ENCODE data around the gene ZFAND3. TPM values are rescaled to one million over a fixed set of nuclear protein-coding genes. Genes with fewer than 3 reads are reported as not detected.

The ZFAND3 gene
- total RNA-seq, 2 donors from 2014 or later, result 26.1 to 32.0 TPM

- Mint-ChIP-seq H3K4me1 (peaks cover 4% of the 10 kb centered on the region), H3K27ac (no peak overlapping the region), H3K4me3 (no peak overlapping the region), H3K36me3 (ENCODE audit: low read depth) (no peaks in the 10 kb centered on the region), H3K27me3 (no peaks in the 10 kb centered on the region), H3K9me3 (no peaks in the 10 kb centered on the region)
- no peak for ATAC-seq (replicated peaks)
Observed at GRCh38 chr6:38180586-38180985, 361.1 kb downstream of the ZFAND3 start.

GRCh38 chr6:38182426-38182825 is 362.9 kb downstream of the ZFAND3 start:
- no peaks in the 10 kb centered on the region for H3K27me3 Mint-ChIP-seq
- no peak for ATAC-seq (replicated peaks)
- no peak overlapping the region for H3K4me3 Mint-ChIP-seq
- H3K36me3 Mint-ChIP-seq (ENCODE audit: low read depth), result peaks cover 5% of the 10 kb centered on the region
- no peaks in the 10 kb centered on the region for H3K9me3 Mint-ChIP-seq
- no peak overlapping the region for H3K27ac Mint-ChIP-seq
- H3K4me1 Mint-ChIP-seq, result peaks cover 4% of the 10 kb centered on the region

- Mint-ChIP-seq H3K27ac (no peak overlapping the region), H3K9me3 (no peaks in the 10 kb centered on the region)
- ATAC-seq (replicated peaks), result no peak
Observed at GRCh38 chr6:38183856-38184584, 364.5 kb downstream of the ZFAND3 start.

GRCh38 chr6:38184585-38185080 is 365.1 kb downstream of the ZFAND3 start:
- no peak overlapping the region for H3K4me3 Mint-ChIP-seq
- no peaks in the 10 kb centered on the region for H3K27me3 Mint-ChIP-seq
- no peaks in the 10 kb centered on the region for H3K9me3 Mint-ChIP-seq
- H3K27ac Mint-ChIP-seq, result no peak overlapping the region
- H3K36me3 Mint-ChIP-seq (ENCODE audit: low read depth), result peaks cover 5% of the 10 kb centered on the region
- no peaks in the 10 kb centered on the region for H3K4me1 Mint-ChIP-seq
- ATAC-seq (replicated peaks), result no peak

More at GRCh38 chr6:38183856-38184584, 364.5 kb downstream of the ZFAND3 start:
- no peaks in the 10 kb centered on the region for H3K27me3 Mint-ChIP-seq
- H3K4me1 Mint-ChIP-seq, result no peaks in the 10 kb centered on the region
- H3K36me3 Mint-ChIP-seq (ENCODE audit: low read depth), result peaks cover 5% of the 10 kb centered on the region
- no peak overlapping the region for H3K4me3 Mint-ChIP-seq

- H3K27ac Mint-ChIP-seq, result no peak overlapping the region
- H3K27me3 Mint-ChIP-seq, result no peaks in the 10 kb centered on the region
- no peaks in the 10 kb centered on the region for H3K9me3 Mint-ChIP-seq
- H3K4me1 Mint-ChIP-seq, result no peaks in the 10 kb centered on the region
- ATAC-seq (replicated peaks), result no peak
- no peak overlapping the region for H3K4me3 Mint-ChIP-seq
- peaks cover 5% of the 10 kb centered on the region for H3K36me3 Mint-ChIP-seq (ENCODE audit: low read depth)
Observed at GRCh38 chr6:38185244-38185643, 365.7 kb downstream of the ZFAND3 start.

- no peaks in the 10 kb centered on the region for H3K9me3 Mint-ChIP-seq
- no peak for ATAC-seq (replicated peaks)
- H3K4me3 Mint-ChIP-seq, result no peak overlapping the region
- H3K27me3 Mint-ChIP-seq, result no peaks in the 10 kb centered on the region
- peaks cover 5% of the 10 kb centered on the region for H3K36me3 Mint-ChIP-seq (ENCODE audit: low read depth)
- H3K27ac Mint-ChIP-seq, result no peak overlapping the region
- no peaks in the 10 kb centered on the region for H3K4me1 Mint-ChIP-seq
Observed at GRCh38 chr6:38185752-38186151, 366.2 kb downstream of the ZFAND3 start.

- H3K27ac Mint-ChIP-seq, result peak overlapping the region; percentile 41
- no peaks in the 10 kb centered on the region for H3K27me3 Mint-ChIP-seq
- H3K9me3 Mint-ChIP-seq, result no peaks in the 10 kb centered on the region
- peaks cover 4% of the 10 kb centered on the region for H3K4me1 Mint-ChIP-seq
- ATAC-seq (replicated peaks), result no peak
- no peak overlapping the region for H3K4me3 Mint-ChIP-seq
- H3K36me3 Mint-ChIP-seq (ENCODE audit: low read depth), result peaks cover 10% of the 10 kb centered on the region
Observed at GRCh38 chr6:38187325-38187724, 367.8 kb downstream of the ZFAND3 start.

GRCh38 chr6:38187811-38188590 is 368.5 kb downstream of the ZFAND3 start:
- Mint-ChIP-seq H3K27me3 (no peaks in the 10 kb centered on the region), H3K36me3 (ENCODE audit: low read depth) (peaks cover 10% of the 10 kb centered on the region), H3K4me3 (no peak overlapping the region), H3K4me1 (peaks cover 4% of the 10 kb centered on the region), H3K27ac (no peak overlapping the region), H3K9me3 (no peaks in the 10 kb centered on the region)
- ATAC-seq (replicated peaks), result no peak

- ATAC-seq (replicated peaks), result no peak
- Mint-ChIP-seq H3K27ac (no peak overlapping the region), H3K4me3 (no peak overlapping the region)
Observed at GRCh38 chr6:38188677-38189335, 369.3 kb downstream of the ZFAND3 start.

GRCh38 chr6:38191418-38191817 is 371.9 kb downstream of the ZFAND3 start:
- Mint-ChIP-seq H3K36me3 (ENCODE audit: low read depth) (peaks cover 10% of the 10 kb centered on the region), H3K9me3 (no peaks in the 10 kb centered on the region), H3K27me3 (no peaks in the 10 kb centered on the region), H3K4me1 (peaks cover 4% of the 10 kb centered on the region), H3K27ac (no peak overlapping the region), H3K4me3 (no peak overlapping the region)
- no peak for ATAC-seq (replicated peaks)

More at GRCh38 chr6:38188677-38189335, 369.3 kb downstream of the ZFAND3 start:
- H3K36me3 Mint-ChIP-seq (ENCODE audit: low read depth), result peaks cover 10% of the 10 kb centered on the region
- H3K27me3 Mint-ChIP-seq, result no peaks in the 10 kb centered on the region
- H3K9me3 Mint-ChIP-seq, result no peaks in the 10 kb centered on the region
- H3K4me1 Mint-ChIP-seq, result peaks cover 4% of the 10 kb centered on the region

GRCh38 chr6:38192011-38192410 is 372.5 kb downstream of the ZFAND3 start:
- Mint-ChIP-seq H3K9me3 (no peaks in the 10 kb centered on the region), H3K4me3 (no peak overlapping the region), H3K27me3 (no peaks in the 10 kb centered on the region), H3K27ac (no peak overlapping the region), H3K4me1 (peaks cover 4% of the 10 kb centered on the region), H3K36me3 (ENCODE audit: low read depth) (peaks cover 9% of the 10 kb centered on the region)
- ATAC-seq (replicated peaks), result no peak

GRCh38 chr6:38192487-38192886 is 373.0 kb downstream of the ZFAND3 start:
- Mint-ChIP-seq H3K27ac (no peak overlapping the region), H3K27me3 (no peaks in the 10 kb centered on the region), H3K36me3 (ENCODE audit: low read depth) (peaks cover 6% of the 10 kb centered on the region), H3K4me3 (no peak overlapping the region), H3K4me1 (peaks cover 4% of the 10 kb centered on the region), H3K9me3 (no peaks in the 10 kb centered on the region)
- ATAC-seq (replicated peaks), result no peak

- Mint-ChIP-seq H3K4me3 (no peak overlapping the region), H3K27ac (no peak overlapping the region), H3K9me3 (no peaks in the 10 kb centered on the region), H3K36me3 (ENCODE audit: low read depth) (peaks cover 12% of the 10 kb centered on the region), H3K4me1 (peaks cover 4% of the 10 kb centered on the region), H3K27me3 (no peaks in the 10 kb centered on the region)
- ATAC-seq (replicated peaks), result no peak
Observed at GRCh38 chr6:38193051-38193450, 373.5 kb downstream of the ZFAND3 start.

- ATAC-seq (replicated peaks), result no peak
- Mint-ChIP-seq H3K36me3 (ENCODE audit: low read depth) (peaks cover 12% of the 10 kb centered on the region), H3K27ac (no peak overlapping the region), H3K27me3 (no peaks in the 10 kb centered on the region), H3K9me3 (no peaks in the 10 kb centered on the region), H3K4me1 (peaks cover 4% of the 10 kb centered on the region), H3K4me3 (no peak overlapping the region)
Observed at GRCh38 chr6:38193481-38194281, 374.2 kb downstream of the ZFAND3 start.

Measured in activated T-helper 17 cell treated with anti-CD3 and anti-CD28 coated beads, Interleukin-2, amount 50 U/mL, for 72 hours (primary cell).